Measurements from ENCODE around the gene TTLL8.
"Not testable (repeated sequence)": the region's sequence is repeated elsewhere in the genome, so short reads cannot be mapped to it uniquely, and the experiment has no call there.

Gene TTLL8

GRCh38 chr22:50089682-50090411, 31.7 kb upstream of the TTLL8 start, which contains the start of gene MOV10L1:
TSS of gene MOV10L1 (plus strand) at chr22:50090006. CDS start at chr22:50090089, 83 bp downstream.
- H3K27ac ChIP-seq (ENCODE audit: low read length): no peak within 1 kb of the TSS
- H3K4me1 ChIP-seq (ENCODE audit: control insufficient read depth in 1 of 2, insufficient read depth in 2 of 2, low read length in 2 of 2): no peaks in the 10 kb centered on the region
- peaks cover 3 to 8% of the 10 kb centered on the region in 2 donors for H3K9me3 ChIP-seq (ENCODE audit: control insufficient read depth in 1 of 2, low read length in 2 of 2)
- no peaks in the 10 kb centered on the region for H3K36me3 ChIP-seq (ENCODE audit: control insufficient read depth in 1 of 2, insufficient read depth in 2 of 2, low read length in 2 of 2)
- no peaks in the 10 kb centered on the region for H3K27me3 ChIP-seq (ENCODE audit: low read depth, low read length)
- H3K4me3 ChIP-seq (ENCODE audit: low read depth in 1 of 2, low read length in 2 of 2): no peak within 1 kb of the TSS

- Histone ChIP-seq H3K27ac (ENCODE audit: low read length) (no peak overlapping the region), H3K4me3 (ENCODE audit: low read depth in 1 of 2, low read length in 2 of 2) (no peak overlapping the region), H3K36me3 (ENCODE audit: control insufficient read depth in 1 of 2, insufficient read depth in 2 of 2, low read length in 2 of 2) (no peaks in the 10 kb centered on the region), H3K9me3 (ENCODE audit: control insufficient read depth in 1 of 2, low read length in 2 of 2) (peaks cover 3 to 8% of the 10 kb centered on the region in 2 donors), H3K27me3 (ENCODE audit: low read depth, low read length) (no peaks in the 10 kb centered on the region), H3K4me1 (ENCODE audit: control insufficient read depth in 1 of 2, insufficient read depth in 2 of 2, low read length in 2 of 2) (no peaks in the 10 kb centered on the region)
These were observed 31.1 kb upstream of the TTLL8 start for GRCh38 chr22:50089231-50089630.

- Histone ChIP-seq H3K9me3 (ENCODE audit: control insufficient read depth in 1 of 2, low read length in 2 of 2) (peaks cover 3 to 8% of the 10 kb centered on the region in 2 donors), H3K36me3 (ENCODE audit: control insufficient read depth in 1 of 2, insufficient read depth in 2 of 2, low read length in 2 of 2) (no peaks in the 10 kb centered on the region), H3K4me1 (ENCODE audit: control insufficient read depth in 1 of 2, insufficient read depth in 2 of 2, low read length in 2 of 2) (no peaks in the 10 kb centered on the region), H3K27me3 (ENCODE audit: low read depth, low read length) (no peaks in the 10 kb centered on the region), H3K27ac (ENCODE audit: low read length) (no peak overlapping the region), H3K4me3 (ENCODE audit: low read depth in 1 of 2, low read length in 2 of 2) (no peak overlapping the region)
These were observed 30.0 kb upstream of the TTLL8 start for GRCh38 chr22:50088096-50088495.

GRCh38 chr22:50087646-50088045, 29.5 kb upstream of the TTLL8 start:
- Histone ChIP-seq H3K4me3 (ENCODE audit: low read depth in 1 of 2, low read length in 2 of 2) (no peak overlapping the region), H3K36me3 (ENCODE audit: control insufficient read depth in 1 of 2, insufficient read depth in 2 of 2, low read length in 2 of 2) (no peaks in the 10 kb centered on the region), H3K27ac (ENCODE audit: low read length) (no peak overlapping the region), H3K9me3 (ENCODE audit: control insufficient read depth in 1 of 2, low read length in 2 of 2) (peaks cover 3 to 8% of the 10 kb centered on the region in 2 donors), H3K4me1 (ENCODE audit: control insufficient read depth in 1 of 2, insufficient read depth in 2 of 2, low read length in 2 of 2) (no peaks in the 10 kb centered on the region), H3K27me3 (ENCODE audit: low read depth, low read length) (no peaks in the 10 kb centered on the region)

GRCh38 chr22:50086975-50087374, 28.9 kb upstream of the TTLL8 start:
- H3K36me3 ChIP-seq (ENCODE audit: control insufficient read depth in 1 of 2, insufficient read depth in 2 of 2, low read length in 2 of 2); H3K4me1 ChIP-seq (ENCODE audit: control insufficient read depth in 1 of 2, insufficient read depth in 2 of 2, low read length in 2 of 2); H3K4me3 ChIP-seq (ENCODE audit: low read depth in 1 of 2, low read length in 2 of 2); H3K9me3 ChIP-seq (ENCODE audit: control insufficient read depth in 1 of 2, low read length in 2 of 2); H3K27me3 ChIP-seq (ENCODE audit: low read depth, low read length); H3K27ac ChIP-seq (ENCODE audit: low read length): not testable (repeated sequence)

GRCh38 chr22:50086526-50086925, 28.4 kb upstream of the TTLL8 start:
- Histone ChIP-seq H3K9me3 (ENCODE audit: control insufficient read depth in 1 of 2, low read length in 2 of 2) (peaks cover 3 to 8% of the 10 kb centered on the region in 2 donors), H3K4me1 (ENCODE audit: control insufficient read depth in 1 of 2, insufficient read depth in 2 of 2, low read length in 2 of 2) (no peaks in the 10 kb centered on the region), H3K36me3 (ENCODE audit: control insufficient read depth in 1 of 2, insufficient read depth in 2 of 2, low read length in 2 of 2) (no peaks in the 10 kb centered on the region), H3K27me3 (ENCODE audit: low read depth, low read length) (no peaks in the 10 kb centered on the region), H3K27ac (ENCODE audit: low read length) (no peak overlapping the region), H3K4me3 (ENCODE audit: low read depth in 1 of 2, low read length in 2 of 2) (no peak overlapping the region)

GRCh38 chr22:50085211-50085972, 27.3 kb upstream of the TTLL8 start, which contains the start of gene MLC1:
TSS of gene MLC1 (minus strand) at chr22:50085426. CDS start at chr22:50084902, 524 bp downstream.
- Histone ChIP-seq H3K4me3 (ENCODE audit: low read depth in 1 of 2, low read length in 2 of 2) (peak within 1 kb of the TSS in 1 of 2 donors; percentile 18), H3K27ac (ENCODE audit: low read length) (no peak within 1 kb of the TSS), H3K27me3 (ENCODE audit: low read depth, low read length) (no peaks in the 10 kb centered on the region), H3K4me1 (ENCODE audit: control insufficient read depth in 1 of 2, insufficient read depth in 2 of 2, low read length in 2 of 2) (no peaks in the 10 kb centered on the region), H3K36me3 (ENCODE audit: control insufficient read depth in 1 of 2, insufficient read depth in 2 of 2, low read length in 2 of 2) (no peaks in the 10 kb centered on the region), H3K9me3 (ENCODE audit: control insufficient read depth in 1 of 2, low read length in 2 of 2) (peaks cover 3 to 8% of the 10 kb centered on the region in 2 donors)

GRCh38 chr22:50084614-50085021, 26.5 kb upstream of the TTLL8 start:
- Histone ChIP-seq H3K9me3 (ENCODE audit: control insufficient read depth in 1 of 2, low read length in 2 of 2) (peaks cover under 1 to 3% of the 10 kb centered on the region in 2 donors), H3K4me3 (ENCODE audit: low read depth in 1 of 2, low read length in 2 of 2) (no peak overlapping the region), H3K4me1 (ENCODE audit: control insufficient read depth in 1 of 2, insufficient read depth in 2 of 2, low read length in 2 of 2) (no peaks in the 10 kb centered on the region), H3K27me3 (ENCODE audit: low read depth, low read length) (no peaks in the 10 kb centered on the region), H3K36me3 (ENCODE audit: control insufficient read depth in 1 of 2, insufficient read depth in 2 of 2, low read length in 2 of 2) (no peaks in the 10 kb centered on the region), H3K27ac (ENCODE audit: low read length) (no peak overlapping the region)

GRCh38 chr22:50084080-50084477, 26.0 kb upstream of the TTLL8 start:
- Histone ChIP-seq H3K9me3 (ENCODE audit: control insufficient read depth in 1 of 2, low read length in 2 of 2) (no peaks in the 10 kb centered on the region), H3K27me3 (ENCODE audit: low read depth, low read length) (no peaks in the 10 kb centered on the region), H3K4me3 (ENCODE audit: low read depth in 1 of 2, low read length in 2 of 2) (no peak overlapping the region), H3K4me1 (ENCODE audit: control insufficient read depth in 1 of 2, insufficient read depth in 2 of 2, low read length in 2 of 2) (no peaks in the 10 kb centered on the region), H3K27ac (ENCODE audit: low read length) (no peak overlapping the region), H3K36me3 (ENCODE audit: control insufficient read depth in 1 of 2, insufficient read depth in 2 of 2, low read length in 2 of 2) (no peaks in the 10 kb centered on the region)

- Histone ChIP-seq H3K27me3 (ENCODE audit: low read depth, low read length) (no peaks in the 10 kb centered on the region), H3K4me1 (ENCODE audit: control insufficient read depth in 1 of 2, insufficient read depth in 2 of 2, low read length in 2 of 2) (no peaks in the 10 kb centered on the region), H3K36me3 (ENCODE audit: control insufficient read depth in 1 of 2, insufficient read depth in 2 of 2, low read length in 2 of 2) (no peaks in the 10 kb centered on the region), H3K27ac (ENCODE audit: low read length) (no peak overlapping the region), H3K4me3 (ENCODE audit: low read depth in 1 of 2, low read length in 2 of 2) (no peak overlapping the region), H3K9me3 (ENCODE audit: control insufficient read depth in 1 of 2, low read length in 2 of 2) (no peaks in the 10 kb centered on the region)
These were observed 25.5 kb upstream of the TTLL8 start for GRCh38 chr22:50083462-50084079.

GRCh38 chr22:50082961-50083461, 24.9 kb upstream of the TTLL8 start:
- Histone ChIP-seq H3K4me3 (ENCODE audit: low read depth in 1 of 2, low read length in 2 of 2) (no peak overlapping the region), H3K9me3 (ENCODE audit: control insufficient read depth in 1 of 2, low read length in 2 of 2) (no peaks in the 10 kb centered on the region), H3K36me3 (ENCODE audit: control insufficient read depth in 1 of 2, insufficient read depth in 2 of 2, low read length in 2 of 2) (no peaks in the 10 kb centered on the region), H3K4me1 (ENCODE audit: control insufficient read depth in 1 of 2, insufficient read depth in 2 of 2, low read length in 2 of 2) (no peaks in the 10 kb centered on the region), H3K27me3 (ENCODE audit: low read depth, low read length) (no peaks in the 10 kb centered on the region), H3K27ac (ENCODE audit: low read length) (no peak overlapping the region)
